GM23338 (cell line): ENCODE data around the gene NCKAP5. TPM values are rescaled to one million over a fixed set of nuclear protein-coding genes. Genes with fewer than 3 reads are reported as not detected.

Experiments
- ATAC-seq: fragments of 200-7000 bp; cut with Tn5 transposase; 3 replicates; pipeline ENCODE4 v1.9.1; 2020
- DNase-seq: peaks from one replicate; pipeline ENCODE4 v3.0.0-alpha.2; 2015; ENCODE audit warnings: low spot score
- H2AFZ ChIP-seq: fragments of 200-600 bp; sonication (generic); 2 replicates; pipeline ENCODE4 v1.8.0; 2016; ENCODE audit warnings: antibody characterized with exemption, mild to moderate bottlenecking, moderate library complexity
- H3F3A ChIP-seq: fragments of 200-600 bp; sonication (generic); replicated peaks from 2 replicates; pipeline ENCODE4 v1.8.0; 2017; ENCODE audit warnings: antibody characterized with exemption, mixed run types, low read depth
- H3K27ac ChIP-seq: fragments of 200-600 bp; sonication (generic); 2 replicates; pipeline ENCODE4 v1.6.1; 2016; ENCODE audit warnings: low read depth
- H3K27me3 ChIP-seq: fragments of 200-600 bp; sonication (generic); 2 replicates; pipeline ENCODE4 v1.8.0; 2016; ENCODE audit warnings: mild to moderate bottlenecking, mixed run types, moderate library complexity; ENCODE audit not compliant: insufficient read depth
- H3K36me3 ChIP-seq: fragments of 200-600 bp; sonication (generic); 2 replicates; pipeline ENCODE4 v1.8.0; 2016; ENCODE audit warnings: mild to moderate bottlenecking; ENCODE audit not compliant: insufficient read depth
- H3K4me1 ChIP-seq: fragments of 200-600 bp; sonication (generic); 2 replicates; pipeline ENCODE4 v1.8.0; 2016; ENCODE audit warnings: mild to moderate bottlenecking, moderate library complexity; ENCODE audit not compliant: insufficient read depth
- H3K4me2 ChIP-seq: fragments of 200-600 bp; sonication (generic); 2 replicates; pipeline ENCODE4 v1.7.1; 2017; ENCODE audit warnings: mixed run types
- H3K4me3 ChIP-seq: fragments of 200-600 bp; sonication (generic); 2 replicates; pipeline ENCODE4 v1.6.1; 2016; ENCODE audit warnings: mixed run types
- H3K79me2 ChIP-seq: fragments of 200-600 bp; sonication (generic); replicated peaks from 2 replicates; pipeline ENCODE4 v1.8.0; 2017; ENCODE audit warnings: mild to moderate bottlenecking; ENCODE audit not compliant: insufficient read depth
- H3K9me2 ChIP-seq: fragments of 200-600 bp; sonication (generic); 2 replicates; pipeline ENCODE4 v1.8.0; 2017; ENCODE audit not compliant: insufficient read depth
- H4K20me1 ChIP-seq: fragments of 200-600 bp; sonication (generic); replicated peaks from 2 replicates; pipeline ENCODE4 v1.8.0; 2017; ENCODE audit warnings: mild to moderate bottlenecking; ENCODE audit not compliant: insufficient read depth
- H3K27ac Mint-ChIP-seq: 2 replicates; pipeline ENCODE4 v1.8.0; 2020; ENCODE audit warnings: inconsistent platforms, mild to moderate bottlenecking, moderate library complexity, mixed read lengths
- H3K27me3 Mint-ChIP-seq: 3 replicates; pipeline ENCODE4 v1.8.0; 2022; ENCODE audit warnings: low read depth, mild to moderate bottlenecking, moderate library complexity, mixed read lengths, inconsistent platforms; ENCODE audit not compliant: insufficient read depth, poor library complexity
- H3K36me3 Mint-ChIP-seq: 3 replicates; pipeline ENCODE4 v1.8.0; 2021; ENCODE audit warnings: low read depth, mild to moderate bottlenecking, inconsistent platforms, moderate library complexity, mixed read lengths
- H3K4me1 Mint-ChIP-seq: 3 replicates; pipeline ENCODE4 v1.8.0; 2020; ENCODE audit warnings: mild to moderate bottlenecking, inconsistent platforms, mixed read lengths
- H3K4me3 Mint-ChIP-seq: 3 replicates; pipeline ENCODE4 v1.8.0; 2021; ENCODE audit warnings: moderate library complexity, mild to moderate bottlenecking, inconsistent platforms, mixed read lengths
- H3K9me3 Mint-ChIP-seq: 3 replicates; pipeline ENCODE4 v1.8.0; 2020; ENCODE audit warnings: moderate library complexity, mild to moderate bottlenecking, inconsistent platforms, mixed read lengths
- JUNB ChIP-seq: IDR thresholded peaks from one replicate; pipeline ENCODE4 v1.6.1; 2016; ENCODE audit warnings: antibody characterized with exemption; ENCODE audit not compliant: unreplicated experiment
- NANOG ChIP-seq: IDR thresholded peaks from 2 replicates; pipeline ENCODE4 v1.6.1; 2016; ENCODE audit warnings: antibody characterized with exemption, borderline replicate concordance
- REST ChIP-seq: IDR thresholded peaks from one replicate; pipeline ENCODE4 v1.6.1; 2018; ENCODE audit warnings: antibody characterized with exemption; ENCODE audit not compliant: unreplicated experiment
- ZNF114 ChIP-seq: fragments of 250-450 bp; sonication (Bioruptor Pico); IDR thresholded peaks from 2 replicates; pipeline ENCODE4 v1.5.0; 2020; ENCODE audit warnings: mild to moderate bottlenecking, moderate library complexity
- ZNF462 ChIP-seq: fragments of 250-450 bp; sonication (Bioruptor Pico); IDR thresholded peaks from 2 replicates; pipeline ENCODE4 v1.5.0; 2020; ENCODE audit warnings: mild to moderate bottlenecking, moderate library complexity
- polyA plus RNA-seq: library from polyadenylated mRNA; unstranded; fragments of >200 nt; fragmentation: Nextera tagmentation; extraction: Ambion mirVana; gene quantifications from 2 replicates; pipeline ENCODE4 v1.2.1, GENCODE V29; 2016
- total RNA-seq: library from RNA; depleted of rRNA; stranded (reverse); fragments of >200 nt; shearing (Covaris generic); gene quantifications from 2 replicates; pipeline ENCODE4 v1.2.3, GENCODE V29; 2014
- TF ChIP-seq, protein P1 (sequence below): IDR thresholded peaks from 2 replicates; pipeline ENCODE4 v1.6.1; 2016; ENCODE audit warnings: antibody characterized with exemption

Gene NCKAP5
- total and polyA plus RNA-seq, 2 experiments from 2014 or later: 0.34 to 0.73 TPM

DNA sequence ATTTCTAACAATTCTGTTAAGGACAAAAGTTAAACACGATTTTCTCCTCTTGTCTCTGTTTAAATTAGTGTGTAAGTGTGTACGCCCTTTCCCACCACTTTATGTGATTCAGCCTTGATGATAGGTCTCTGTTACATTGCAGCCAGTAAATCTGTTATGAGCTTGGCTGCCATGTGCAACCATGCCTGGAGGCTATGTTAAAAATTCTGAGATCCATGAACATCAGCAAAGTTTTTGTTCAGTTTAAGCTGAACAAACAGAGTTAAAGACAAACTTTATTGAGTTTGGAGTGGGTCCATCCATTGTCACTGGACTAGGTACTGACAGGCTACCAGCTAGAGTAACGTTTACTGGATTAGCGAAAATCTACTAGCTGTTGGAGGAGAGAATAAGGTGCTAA is 110.4 kb downstream of the NCKAP5 start (continued):
- TF ChIP-seq REST: no peak
- TF ChIP-seq JUNB: no peak
- no peak for TF ChIP-seq ZNF114 (CRISPR knock-in tag)
- no peak for TF ChIP-seq NANOG

DNA sequence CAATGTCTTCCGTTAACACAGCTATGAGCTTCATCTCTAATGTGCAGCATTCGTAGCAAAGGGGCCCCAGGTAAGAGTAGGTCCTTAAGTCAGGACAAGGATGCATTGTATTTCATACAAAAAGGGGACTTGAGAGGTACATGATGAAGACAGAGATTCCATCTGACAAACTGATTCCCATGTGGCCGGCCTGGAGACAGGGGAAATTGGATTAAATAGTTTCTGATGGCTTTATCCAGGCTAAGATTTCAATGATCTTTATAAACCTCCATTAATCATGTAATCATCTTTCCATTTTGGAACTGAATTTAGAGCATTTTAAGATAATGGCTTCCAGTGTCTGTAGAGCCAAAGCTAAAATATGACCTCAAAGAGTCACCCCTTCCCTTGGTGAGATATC is 111.3 kb downstream of the NCKAP5 start:
- Histone ChIP-seq H3F3A (no peaks in the 10 kb centered on the region), H3K4me3 (no peak overlapping the region), H3K9me2 (no peaks in the 10 kb centered on the region; the same call in 1 of the 2 replicates), H3K27me3 (no peaks in the 10 kb centered on the region), H3K4me1 (no peaks in the 10 kb centered on the region), H4K20me1 (no peaks in the 10 kb centered on the region), H3K4me2 (no peak overlapping the region), H3K79me2 (no peaks in the 10 kb centered on the region), H2AFZ (no peak overlapping the region), H3K27ac (no peak overlapping the region), H3K36me3 (no peaks in the 10 kb centered on the region)
- Mint-ChIP-seq H3K36me3 (no peaks in the 10 kb centered on the region), H3K4me3 (no peak overlapping the region), H3K27ac (no peak overlapping the region), H3K27me3 (no peaks in the 10 kb centered on the region), H3K9me3 (no peaks in the 10 kb centered on the region), H3K4me1 (no peaks in the 10 kb centered on the region)
- ATAC-seq: no peak
- DNase-seq: no peak
- TF ChIP-seq ZNF462 (CRISPR knock-in tag): no peak
- TF ChIP-seq, protein P1, sequence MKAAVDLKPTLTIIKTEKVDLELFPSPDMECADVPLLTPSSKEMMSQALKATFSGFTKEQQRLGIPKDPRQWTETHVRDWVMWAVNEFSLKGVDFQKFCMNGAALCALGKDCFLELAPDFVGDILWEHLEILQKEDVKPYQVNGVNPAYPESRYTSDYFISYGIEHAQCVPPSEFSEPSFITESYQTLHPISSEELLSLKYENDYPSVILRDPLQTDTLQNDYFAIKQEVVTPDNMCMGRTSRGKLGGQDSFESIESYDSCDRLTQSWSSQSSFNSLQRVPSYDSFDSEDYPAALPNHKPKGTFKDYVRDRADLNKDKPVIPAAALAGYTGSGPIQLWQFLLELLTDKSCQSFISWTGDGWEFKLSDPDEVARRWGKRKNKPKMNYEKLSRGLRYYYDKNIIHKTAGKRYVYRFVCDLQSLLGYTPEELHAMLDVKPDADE: no peak
